IMR-90 (cell line): ENCODE results near the gene RGS12.

Experiments used
- CTCF ChIP-seq: conservative IDR thresholded peaks from 2 replicates; pipeline ENCODE4 v1.5.1; 2012; ENCODE audit warnings: mild to moderate bottlenecking, low read depth, low read length, improper control_type of control experiment
- ELK1 ChIP-seq: fragments of 150-350 bp; IDR thresholded peaks from 2 replicates; pipeline ENCODE4 v1.6.1; 2016; ENCODE audit warnings: low read depth, mild to moderate bottlenecking, low read length, moderate library complexity, borderline replicate concordance

GRCh38 chr4:3301450-3302172, 8.8 kb downstream of the RGS12 start:
- TF ChIP-seq ELK1 (no peak), CTCF (no peak)
